Neural crest cell (in vitro differentiated cells): Measurements from ENCODE around the gene KRT75. TPM values are rescaled to one million over a fixed set of nuclear protein-coding genes. Genes with fewer than 3 reads are reported as not detected.
A peak's percentile ranks its signal among the peaks of the same experiment; 100 is the strongest.

ENCODE experiments used
- DNase-seq: peaks from one replicate; pipeline ENCODE4 v3.0.0; 2021; ENCODE audit warnings: low read depth, mixed read lengths, low spot score
- H3K27ac Mint-ChIP-seq: one replicate; pipeline ENCODE4 v1.8.0; 2021; ENCODE audit warnings: mild to moderate bottlenecking, mixed read lengths; ENCODE audit not compliant: unreplicated experiment
- H3K27me3 Mint-ChIP-seq: 2 replicates; pipeline ENCODE4 v1.8.0; 2021; ENCODE audit warnings: low read depth, mild to moderate bottlenecking, mixed read lengths
- H3K36me3 Mint-ChIP-seq: 2 replicates; pipeline ENCODE4 v1.8.0; 2021; ENCODE audit warnings: low read depth, mild to moderate bottlenecking, mixed read lengths
- H3K4me1 Mint-ChIP-seq: 2 replicates; pipeline ENCODE4 v1.8.0; 2021; ENCODE audit warnings: mixed read lengths
- H3K4me3 Mint-ChIP-seq: one replicate; pipeline ENCODE4 v1.8.0; 2021; ENCODE audit warnings: mild to moderate bottlenecking, mixed read lengths
- H3K9me3 Mint-ChIP-seq: 2 replicates; pipeline ENCODE4 v1.8.0; 2021; ENCODE audit warnings: mixed read lengths
- total RNA-seq: library from RNA; stranded (reverse); gene quantifications from 2 replicates; pipeline ENCODE4 v1.2.1, GENCODE V29; 2021
- TF ChIP-seq, protein P1 (sequence below): fragments of 200-600 bp; sonication (generic); conservative IDR thresholded peaks from 2 replicates; pipeline ENCODE4 v1.5.0; 2021; ENCODE audit warnings: antibody characterized with exemption, mild to moderate bottlenecking

Gene KRT75
- total RNA-seq, 1 donor from 2014 or later = not detected

DNA sequence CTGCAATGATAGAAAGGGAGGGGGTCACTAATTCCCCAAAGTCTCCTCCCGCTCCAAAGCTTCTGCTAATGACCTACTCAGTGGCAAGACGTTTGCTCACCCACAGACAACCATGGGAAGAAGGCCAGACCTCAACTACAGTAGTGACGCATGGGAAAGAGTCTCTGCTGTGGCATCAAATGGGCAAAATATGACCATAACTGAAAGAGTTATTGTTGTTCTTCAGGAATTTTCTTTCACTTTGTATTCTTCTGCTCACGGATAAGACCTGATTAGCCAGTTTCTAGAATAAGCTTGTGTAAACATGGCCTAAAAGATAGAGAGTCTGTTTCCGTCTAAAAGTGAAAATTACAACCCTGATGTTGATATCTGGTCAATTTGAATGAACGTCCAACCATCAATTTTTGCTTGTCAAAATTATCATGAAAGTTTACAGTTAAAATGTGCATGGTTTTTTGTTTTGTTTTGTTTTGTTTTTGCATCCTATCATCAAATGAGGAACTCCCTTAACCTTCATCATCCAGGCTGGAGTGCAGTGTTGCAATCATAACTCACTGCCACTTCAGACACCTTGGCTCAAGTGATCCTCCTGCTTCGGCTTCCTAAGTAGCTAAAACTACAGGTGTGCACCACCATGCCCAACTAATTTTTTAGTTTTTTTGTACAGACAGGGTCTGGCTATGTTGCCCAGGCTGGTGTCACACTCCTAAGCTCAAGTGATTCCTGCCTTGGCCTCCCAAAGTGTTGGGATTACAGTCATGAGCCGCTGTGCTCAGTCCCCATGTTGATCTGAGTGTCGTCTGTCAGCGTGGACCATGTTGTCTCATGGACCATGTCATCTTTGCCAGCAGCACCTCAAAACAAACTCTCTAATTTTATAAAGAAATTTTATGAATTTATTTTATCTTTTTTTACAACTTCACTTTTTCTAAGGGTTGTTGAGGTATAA is 10.8 kb upstream of the KRT75 start:
- H3K36me3 Mint-ChIP-seq = no peaks in the 10 kb centered on the region
- TF ChIP-seq, protein P1, sequence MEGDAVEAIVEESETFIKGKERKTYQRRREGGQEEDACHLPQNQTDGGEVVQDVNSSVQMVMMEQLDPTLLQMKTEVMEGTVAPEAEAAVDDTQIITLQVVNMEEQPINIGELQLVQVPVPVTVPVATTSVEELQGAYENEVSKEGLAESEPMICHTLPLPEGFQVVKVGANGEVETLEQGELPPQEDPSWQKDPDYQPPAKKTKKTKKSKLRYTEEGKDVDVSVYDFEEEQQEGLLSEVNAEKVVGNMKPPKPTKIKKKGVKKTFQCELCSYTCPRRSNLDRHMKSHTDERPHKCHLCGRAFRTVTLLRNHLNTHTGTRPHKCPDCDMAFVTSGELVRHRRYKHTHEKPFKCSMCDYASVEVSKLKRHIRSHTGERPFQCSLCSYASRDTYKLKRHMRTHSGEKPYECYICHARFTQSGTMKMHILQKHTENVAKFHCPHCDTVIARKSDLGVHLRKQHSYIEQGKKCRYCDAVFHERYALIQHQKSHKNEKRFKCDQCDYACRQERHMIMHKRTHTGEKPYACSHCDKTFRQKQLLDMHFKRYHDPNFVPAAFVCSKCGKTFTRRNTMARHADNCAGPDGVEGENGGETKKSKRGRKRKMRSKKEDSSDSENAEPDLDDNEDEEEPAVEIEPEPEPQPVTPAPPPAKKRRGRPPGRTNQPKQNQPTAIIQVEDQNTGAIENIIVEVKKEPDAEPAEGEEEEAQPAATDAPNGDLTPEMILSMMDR = no peak

DNA sequence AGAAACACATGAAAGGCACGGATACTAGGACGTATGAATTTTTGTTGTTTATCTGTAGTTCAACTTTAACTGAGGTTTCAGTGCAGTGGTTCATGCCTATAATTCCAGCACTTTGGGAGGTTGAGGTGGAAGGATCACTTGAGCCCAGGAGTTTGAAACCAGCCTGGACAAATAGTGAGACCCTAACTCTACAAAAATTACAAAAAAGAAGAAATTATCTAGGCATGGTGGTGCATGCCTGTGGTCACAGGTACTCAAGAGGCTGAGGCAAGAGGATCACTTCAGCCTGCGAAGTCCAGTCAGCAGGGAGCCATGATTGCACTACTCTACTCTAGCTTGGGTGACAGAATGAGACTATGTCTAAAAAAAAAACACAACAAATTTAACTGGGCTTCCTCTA is 9.8 kb upstream of the KRT75 start:
- Mint-ChIP-seq H3K4me1 (peaks cover 13% of the 10 kb centered on the region), H3K4me3 (no peak overlapping the region), H3K36me3 (no peaks in the 10 kb centered on the region), H3K9me3 (no peaks in the 10 kb centered on the region), H3K27me3 (peaks cover 27% of the 10 kb centered on the region), H3K27ac (no peak overlapping the region)
- TF ChIP-seq, protein P1 = no peak
- DNase-seq = no peak

More for the DNA sequence above, 10.8 kb upstream of the KRT75 start:
- Mint-ChIP-seq H3K27me3 (peaks cover 29% of the 10 kb centered on the region), H3K4me3 (no peak overlapping the region), H3K27ac (no peak overlapping the region), H3K4me1 (peaks cover 13% of the 10 kb centered on the region), H3K9me3 (no peaks in the 10 kb centered on the region)
- no peak for DNase-seq

DNA sequence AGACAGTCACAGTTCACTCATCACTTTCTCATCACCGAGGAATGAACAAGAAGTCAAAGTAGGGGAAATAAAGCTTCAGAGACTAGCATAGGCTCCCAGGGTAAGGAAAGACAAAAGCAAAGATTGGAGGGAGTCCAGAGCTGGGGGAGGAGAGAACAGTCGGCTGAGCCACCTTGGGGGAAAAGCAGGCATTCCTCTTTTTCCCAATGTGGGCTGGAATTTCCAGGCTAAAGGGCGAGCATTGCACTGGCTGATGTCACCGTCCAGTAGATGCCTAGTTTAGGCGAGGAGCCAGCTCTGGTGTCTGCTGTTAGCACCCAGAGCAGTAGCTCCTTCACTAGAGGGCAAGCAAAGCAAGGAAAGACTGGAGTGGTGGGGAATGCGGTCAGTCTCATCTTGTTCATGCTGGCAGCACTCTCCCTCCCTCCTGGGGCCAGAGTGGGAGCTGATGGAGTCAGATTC is 8.5 kb upstream of the KRT75 start:
- H3K4me1 Mint-ChIP-seq = peaks cover 13% of the 10 kb centered on the region
- TF ChIP-seq, protein P1 = no peak
- DNase-seq = no peak
- H3K27me3 Mint-ChIP-seq = peaks cover 24% of the 10 kb centered on the region
- no peak overlapping the region for H3K4me3 Mint-ChIP-seq
- no peaks in the 10 kb centered on the region for H3K9me3 Mint-ChIP-seq
- no peak overlapping the region for H3K27ac Mint-ChIP-seq
- no peaks in the 10 kb centered on the region for H3K36me3 Mint-ChIP-seq

DNA sequence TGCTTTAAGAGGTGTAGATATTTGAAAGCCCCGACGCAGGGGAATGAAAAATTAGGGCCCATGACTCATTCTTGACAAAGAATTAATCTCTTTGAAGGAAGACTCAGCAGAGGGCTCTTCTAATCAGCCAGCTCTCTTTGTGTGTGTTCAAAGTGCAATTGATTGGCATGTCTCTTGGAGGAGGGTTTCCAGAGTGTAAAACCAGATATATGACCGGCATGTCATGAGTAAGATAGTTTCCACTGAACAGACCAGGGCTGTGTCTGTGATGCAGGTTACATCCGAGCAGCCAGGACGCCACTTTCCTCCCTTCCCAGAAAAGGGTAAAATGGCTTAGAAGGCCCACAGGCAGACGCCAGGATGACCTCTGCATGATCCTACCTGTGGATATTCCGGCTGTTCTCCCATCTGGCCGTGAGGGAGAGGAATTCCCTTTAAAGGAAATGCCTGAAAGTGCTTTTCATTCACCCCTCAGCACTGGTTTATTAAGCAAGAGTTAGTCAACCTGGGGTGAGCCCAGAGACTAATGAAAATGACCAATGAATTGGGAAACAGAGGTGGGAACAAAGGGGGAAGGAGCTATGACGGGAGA is 7.2 kb upstream of the KRT75 start:
- H3K4me3 Mint-ChIP-seq = no peak overlapping the region

DNA sequence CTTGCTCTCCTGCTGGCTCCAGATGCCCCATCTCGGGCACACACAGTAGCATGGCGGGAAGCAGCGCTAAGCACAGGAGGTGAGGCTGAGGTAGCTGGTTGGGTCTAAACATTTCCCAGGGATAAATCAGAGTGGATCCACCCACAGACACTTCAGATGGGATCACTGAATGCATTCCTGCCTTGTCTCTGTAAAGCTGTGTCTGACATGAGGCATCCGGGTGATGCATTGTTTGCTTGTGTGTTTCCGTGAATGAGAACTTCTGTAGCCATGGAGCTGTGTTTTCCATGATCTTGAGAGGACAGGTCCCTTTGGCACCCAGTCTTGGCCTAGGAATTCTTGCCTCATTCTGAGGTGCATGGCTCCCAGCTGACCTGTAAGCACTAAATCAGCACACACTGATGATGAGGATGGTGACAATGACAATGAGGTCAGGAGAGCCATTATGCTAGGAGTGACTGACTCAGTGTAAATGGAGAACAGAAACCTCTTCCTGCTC is 6.7 kb upstream of the KRT75 start:
- H3K4me1 Mint-ChIP-seq = peaks cover 22% of the 10 kb centered on the region

More for the DNA sequence above, 7.2 kb upstream of the KRT75 start:
- DNase-seq = no peak
- H3K4me1 Mint-ChIP-seq = peaks cover 22% of the 10 kb centered on the region
- H3K36me3 Mint-ChIP-seq = no peaks in the 10 kb centered on the region
- peaks cover 3% of the 10 kb centered on the region for H3K9me3 Mint-ChIP-seq
- H3K27me3 Mint-ChIP-seq = peaks cover 22% of the 10 kb centered on the region
- TF ChIP-seq, protein P1 = no peak
- H3K27ac Mint-ChIP-seq = no peak overlapping the region

More for the DNA sequence above, 6.7 kb upstream of the KRT75 start:
- Mint-ChIP-seq H3K27me3 (peaks cover 17% of the 10 kb centered on the region), H3K4me3 (no peak overlapping the region), H3K36me3 (no peaks in the 10 kb centered on the region), H3K9me3 (peaks cover 3% of the 10 kb centered on the region), H3K27ac (peak overlapping the region; percentile 11)
- TF ChIP-seq, protein P1 = no peak
- DNase-seq = no peak
